Liver (tissue), 9 donors: ENCODE results near the gene TULP4. TPM values are rescaled to one million over a fixed set of nuclear protein-coding genes. Genes with fewer than 3 reads are reported as not detected.

ENCODE experiments used
- DNase-seq: peaks from one replicate; pipeline ENCODE4 v3.0.0-alpha.2; 2017; ENCODE audit warnings: low spot score
- H3K27ac ChIP-seq, 2 donors: one replicate each; pipeline ENCODE4 v1.7.0; 2013; ENCODE audit warnings: inconsistent platforms in 2 of 2, low read length in 2 of 2, control low read depth in 1 of 2, low read depth in 1 of 2, mild to moderate bottlenecking in 1 of 2
- H3K27me3 ChIP-seq, 4 donors: one replicate each; pipeline versions ENCODE4 v1.6.1 to v1.7.0; 2013; ENCODE audit warnings: low read length in 3 of 4, inconsistent platforms in 1 of 4, mild to moderate bottlenecking in 1 of 4, moderate library complexity in 1 of 4; ENCODE audit not compliant: control insufficient read depth in 4 of 4, insufficient read depth in 4 of 4
- H3K36me3 ChIP-seq, 4 donors: one replicate each; pipeline versions ENCODE4 v1.6.1 to v1.7.0; 2013; ENCODE audit warnings: low read length in 3 of 4, mild to moderate bottlenecking in 3 of 4, low read depth in 1 of 4, moderate library complexity in 1 of 4; ENCODE audit not compliant: control insufficient read depth in 4 of 4, insufficient read depth in 3 of 4
- H3K4me1 ChIP-seq, 4 donors: one replicate each; pipeline versions ENCODE4 v1.6.1 to v1.7.0; 2013; ENCODE audit warnings: low read length in 3 of 4, mild to moderate bottlenecking in 3 of 4, moderate library complexity in 1 of 4; ENCODE audit not compliant: control insufficient read depth in 4 of 4, insufficient read depth in 4 of 4
- H3K4me3 ChIP-seq, 3 donors: one replicate each; pipeline versions ENCODE4 v1.6.1 to v1.7.0; 2013; ENCODE audit warnings: low read length in 3 of 3, control low read depth in 1 of 3, low read depth in 1 of 3, mild to moderate bottlenecking in 1 of 3
- H3K9ac ChIP-seq, 2 donors: one replicate each; pipeline ENCODE4 v1.7.0; 2013; ENCODE audit warnings: low read length in 2 of 2, mild to moderate bottlenecking in 2 of 2, moderate library complexity in 2 of 2, control low read depth in 1 of 2, low read depth in 1 of 2
- H3K9me3 ChIP-seq, 4 donors: one replicate each; pipeline versions ENCODE4 v1.6.1 to v1.7.0; 2013; ENCODE audit warnings: low read length in 3 of 4; ENCODE audit not compliant: control insufficient read depth in 4 of 4
- EGR1 ChIP-seq, 2 donors: IDR thresholded peaks; 2 replicates each; pipeline ENCODE4 v1.6.1; 2016 to 2018; ENCODE audit warnings: antibody characterized with exemption in 2 of 2, low read depth in 2 of 2
- FOXA2 ChIP-seq: IDR thresholded peaks from 2 replicates; pipeline ENCODE4 v1.6.1; 2016; ENCODE audit warnings: antibody characterized with exemption
- GABPA ChIP-seq, 2 donors: IDR thresholded peaks in 1 of 2; conservative IDR thresholded peaks in 1 of 2; 2 replicates each; pipeline ENCODE4 v1.6.1; 2016; ENCODE audit warnings: antibody characterized with exemption in 2 of 2, mild to moderate bottlenecking in 1 of 2, moderate library complexity in 1 of 2
- HNF4A ChIP-seq, 2 donors: conservative IDR thresholded peaks; 2 replicates each; pipeline ENCODE4 v1.6.1; 2016; ENCODE audit warnings: antibody characterized with exemption in 2 of 2, mild to moderate bottlenecking in 2 of 2
- HNF4G ChIP-seq: IDR thresholded peaks from 2 replicates; pipeline ENCODE4 v1.6.1; 2016; ENCODE audit warnings: antibody characterized with exemption
- JUND ChIP-seq, 2 donors: IDR thresholded peaks; 2 replicates each; pipeline ENCODE4 v1.6.1; 2016; ENCODE audit warnings: antibody characterized with exemption in 2 of 2
- NR2F2 ChIP-seq: IDR thresholded peaks from 2 replicates; pipeline ENCODE4 v1.6.1; 2016; ENCODE audit warnings: antibody characterized with exemption
- RAD21 ChIP-seq, 2 donors: IDR thresholded peaks; 2 replicates each; pipeline ENCODE4 v1.6.1; 2016; ENCODE audit warnings: antibody characterized with exemption in 2 of 2, mild to moderate bottlenecking in 2 of 2
- RXRA ChIP-seq, 2 donors: IDR thresholded peaks; 2 replicates each; pipeline ENCODE4 v1.6.1; 2017 to 2018; ENCODE audit warnings: antibody characterized with exemption in 2 of 2, mild to moderate bottlenecking in 1 of 2
- SP1 ChIP-seq: IDR thresholded peaks from 2 replicates; pipeline ENCODE4 v1.6.1; 2018; ENCODE audit warnings: antibody characterized with exemption, mild to moderate bottlenecking
- TAF1 ChIP-seq: conservative IDR thresholded peaks from 2 replicates; pipeline ENCODE4 v1.6.1; 2016; ENCODE audit warnings: antibody characterized with exemption, mild to moderate bottlenecking
- YY1 ChIP-seq: IDR thresholded peaks from 2 replicates; pipeline ENCODE4 v1.6.1; 2016; ENCODE audit warnings: antibody characterized with exemption, mild to moderate bottlenecking
- WGBS: extraction: QIAGEN DNeasy Blood & Tissue Kit; methylation state at CpG from one replicate; pipeline ENCODE4 v1.1.7; 2013; 5-methylcytosine and 5-hydroxymethylcytosine counted together
- polyA plus RNA-seq, 2 donors: library from polyadenylated mRNA; stranded (reverse) in 1 of 2; unstranded in 1 of 2; fragments of 200-250 nt in 1 of 2; fragments of >200 nt in 1 of 2; fragmentation: Nextera tagmentation in 1 of 2; extraction: Ambion mirVana in 1 of 2; gene quantifications; one replicate each; pipeline versions ENCODE4 v1.2.1 to v1.2.3, GENCODE V29; 2013 to 2015
- total RNA-seq, 2 donors: library from RNA; depleted of rRNA; stranded (reverse); fragments of >200 nt; gene quantifications; one replicate each; pipeline ENCODE4 v1.2.3, GENCODE V29; 2014
- TF ChIP-seq, protein P1 (sequence below): IDR thresholded peaks from 2 replicates; pipeline ENCODE4 v1.6.1; 2016; ENCODE audit warnings: antibody characterized with exemption, mild to moderate bottlenecking
- TF ChIP-seq, protein P2 (sequence below): IDR thresholded peaks from 2 replicates; pipeline ENCODE4 v1.6.1; 2016; ENCODE audit warnings: antibody characterized with exemption
- TF ChIP-seq, protein P3 (sequence below): fragments of 150-350 bp; IDR thresholded peaks from 2 replicates; pipeline ENCODE4 v1.5.1; 2017; ENCODE audit warnings: improper control_type of control experiment, low read depth, low read length; ENCODE audit not compliant: missing input control
- TF ChIP-seq, protein P4 (sequence below): IDR thresholded peaks from 2 replicates; pipeline ENCODE4 v1.6.1; 2016; ENCODE audit warnings: antibody characterized with exemption
- donor health status: healthy.
- donor health status: healthy.
- donor health status: healthy.
- donor health status: healthy.
- donor health status: healthy.

TULP4 gene
- total and polyA plus RNA-seq, 4 donors, result 2.2 to 53.3 (median 18.0) TPM

DNA sequence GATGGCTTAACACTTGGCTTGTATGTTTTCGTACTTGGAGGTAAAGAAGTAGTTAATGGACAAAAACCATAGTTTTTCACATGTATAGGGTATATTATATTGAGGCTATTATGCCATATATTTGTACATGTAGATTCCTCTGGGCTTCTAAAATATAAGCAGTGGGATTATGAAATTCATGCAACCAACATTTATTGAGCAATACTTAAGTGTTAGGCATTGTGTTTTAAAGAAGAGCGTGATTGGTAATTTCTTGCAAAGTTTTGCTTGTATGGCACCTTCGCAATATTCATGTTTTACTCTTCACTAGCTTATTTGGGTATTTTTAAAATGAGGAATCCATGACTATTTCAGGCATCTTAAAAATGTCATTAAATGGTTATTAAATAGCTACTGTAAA lies 2.5 kb downstream of the TULP4 start:
- TF ChIP-seq, protein P1, sequence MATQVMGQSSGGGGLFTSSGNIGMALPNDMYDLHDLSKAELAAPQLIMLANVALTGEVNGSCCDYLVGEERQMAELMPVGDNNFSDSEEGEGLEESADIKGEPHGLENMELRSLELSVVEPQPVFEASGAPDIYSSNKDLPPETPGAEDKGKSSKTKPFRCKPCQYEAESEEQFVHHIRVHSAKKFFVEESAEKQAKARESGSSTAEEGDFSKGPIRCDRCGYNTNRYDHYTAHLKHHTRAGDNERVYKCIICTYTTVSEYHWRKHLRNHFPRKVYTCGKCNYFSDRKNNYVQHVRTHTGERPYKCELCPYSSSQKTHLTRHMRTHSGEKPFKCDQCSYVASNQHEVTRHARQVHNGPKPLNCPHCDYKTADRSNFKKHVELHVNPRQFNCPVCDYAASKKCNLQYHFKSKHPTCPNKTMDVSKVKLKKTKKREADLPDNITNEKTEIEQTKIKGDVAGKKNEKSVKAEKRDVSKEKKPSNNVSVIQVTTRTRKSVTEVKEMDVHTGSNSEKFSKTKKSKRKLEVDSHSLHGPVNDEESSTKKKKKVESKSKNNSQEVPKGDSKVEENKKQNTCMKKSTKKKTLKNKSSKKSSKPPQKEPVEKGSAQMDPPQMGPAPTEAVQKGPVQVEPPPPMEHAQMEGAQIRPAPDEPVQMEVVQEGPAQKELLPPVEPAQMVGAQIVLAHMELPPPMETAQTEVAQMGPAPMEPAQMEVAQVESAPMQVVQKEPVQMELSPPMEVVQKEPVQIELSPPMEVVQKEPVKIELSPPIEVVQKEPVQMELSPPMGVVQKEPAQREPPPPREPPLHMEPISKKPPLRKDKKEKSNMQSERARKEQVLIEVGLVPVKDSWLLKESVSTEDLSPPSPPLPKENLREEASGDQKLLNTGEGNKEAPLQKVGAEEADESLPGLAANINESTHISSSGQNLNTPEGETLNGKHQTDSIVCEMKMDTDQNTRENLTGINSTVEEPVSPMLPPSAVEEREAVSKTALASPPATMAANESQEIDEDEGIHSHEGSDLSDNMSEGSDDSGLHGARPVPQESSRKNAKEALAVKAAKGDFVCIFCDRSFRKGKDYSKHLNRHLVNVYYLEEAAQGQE, result no peak
- TF ChIP-seq JUND (IDR thresholded peaks at IDR 0.05) (no peak), GABPA (IDR thresholded peaks at IDR 0.05 in 1 of 2, conservative IDR thresholded peaks at IDR 0.05 in 1 of 2) (no peak), RAD21 (IDR thresholded peaks at IDR 0.05) (no peak), HNF4A (conservative IDR thresholded peaks at IDR 0.05) (no peak), HNF4G (no peak), NR2F2 (no peak), RXRA (IDR thresholded peaks at IDR 0.05) (no peak), FOXA2 (no peak), TAF1 (no peak)
- TF ChIP-seq, protein P2, sequence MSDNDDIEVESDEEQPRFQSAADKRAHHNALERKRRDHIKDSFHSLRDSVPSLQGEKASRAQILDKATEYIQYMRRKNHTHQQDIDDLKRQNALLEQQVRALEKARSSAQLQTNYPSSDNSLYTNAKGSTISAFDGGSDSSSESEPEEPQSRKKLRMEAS, result no peak
- TF ChIP-seq, protein P3, sequence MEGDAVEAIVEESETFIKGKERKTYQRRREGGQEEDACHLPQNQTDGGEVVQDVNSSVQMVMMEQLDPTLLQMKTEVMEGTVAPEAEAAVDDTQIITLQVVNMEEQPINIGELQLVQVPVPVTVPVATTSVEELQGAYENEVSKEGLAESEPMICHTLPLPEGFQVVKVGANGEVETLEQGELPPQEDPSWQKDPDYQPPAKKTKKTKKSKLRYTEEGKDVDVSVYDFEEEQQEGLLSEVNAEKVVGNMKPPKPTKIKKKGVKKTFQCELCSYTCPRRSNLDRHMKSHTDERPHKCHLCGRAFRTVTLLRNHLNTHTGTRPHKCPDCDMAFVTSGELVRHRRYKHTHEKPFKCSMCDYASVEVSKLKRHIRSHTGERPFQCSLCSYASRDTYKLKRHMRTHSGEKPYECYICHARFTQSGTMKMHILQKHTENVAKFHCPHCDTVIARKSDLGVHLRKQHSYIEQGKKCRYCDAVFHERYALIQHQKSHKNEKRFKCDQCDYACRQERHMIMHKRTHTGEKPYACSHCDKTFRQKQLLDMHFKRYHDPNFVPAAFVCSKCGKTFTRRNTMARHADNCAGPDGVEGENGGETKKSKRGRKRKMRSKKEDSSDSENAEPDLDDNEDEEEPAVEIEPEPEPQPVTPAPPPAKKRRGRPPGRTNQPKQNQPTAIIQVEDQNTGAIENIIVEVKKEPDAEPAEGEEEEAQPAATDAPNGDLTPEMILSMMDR, result no peak
- no peak overlapping the region for H3K9ac ChIP-seq
- no peak for DNase-seq
- no peaks in the 10 kb centered on the region for H3K4me1 ChIP-seq
- no peaks in the 10 kb centered on the region for H3K27me3 ChIP-seq
- H3K4me3 ChIP-seq, result no peak overlapping the region
- no peak overlapping the region for H3K27ac ChIP-seq
- 92% methylated on average over 3 of the region's 3 CpGs for WGBS
- peaks cover 0 to 5% (median 1%) of the 10 kb centered on the region in 4 donors for H3K36me3 ChIP-seq
- peaks cover 0 to 1% (median 0%) of the 10 kb centered on the region in 4 donors for H3K9me3 ChIP-seq

DNA sequence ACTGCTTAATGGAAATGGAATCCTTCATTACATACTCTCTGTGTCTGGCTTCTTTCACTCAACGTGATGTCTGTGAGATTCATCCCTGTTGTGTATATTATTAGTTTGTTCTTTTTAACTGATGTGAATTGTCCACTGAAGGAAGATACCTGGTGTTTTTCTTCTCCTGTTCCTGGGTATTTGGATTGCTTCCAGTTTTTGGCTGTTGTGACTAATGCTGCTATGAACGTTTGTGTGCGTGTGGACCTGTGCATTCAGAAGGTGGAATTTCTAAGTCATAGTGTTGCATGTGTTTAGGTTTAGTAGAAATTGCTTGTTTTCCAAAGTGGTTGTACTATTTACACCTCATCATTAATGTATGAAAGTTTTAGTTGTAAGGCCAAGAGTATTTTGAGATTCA lies 3.8 kb downstream of the TULP4 start:
- H3K27me3 ChIP-seq, result no peaks in the 10 kb centered on the region
- H3K36me3 ChIP-seq, result peaks cover 0 to 5% (median 1%) of the 10 kb centered on the region in 4 donors
- H3K4me1 ChIP-seq, result no peaks in the 10 kb centered on the region
- H3K27ac ChIP-seq, result no peak overlapping the region
- H3K9me3 ChIP-seq, result peaks cover 0 to 1% (median 0%) of the 10 kb centered on the region in 4 donors
- no peak overlapping the region for H3K9ac ChIP-seq
- DNase-seq, result no peak
- WGBS, result 84% methylated on average over 3 of the region's 3 CpGs
- TF ChIP-seq SP1, result no peak
- no peak for TF ChIP-seq YY1
- no peak for TF ChIP-seq TAF1
- TF ChIP-seq EGR1 (IDR thresholded peaks at IDR 0.05; ENCODE audit: low read depth in 2 of 2), result no peak
- no peak for TF ChIP-seq NR2F2
- TF ChIP-seq, protein P4, sequence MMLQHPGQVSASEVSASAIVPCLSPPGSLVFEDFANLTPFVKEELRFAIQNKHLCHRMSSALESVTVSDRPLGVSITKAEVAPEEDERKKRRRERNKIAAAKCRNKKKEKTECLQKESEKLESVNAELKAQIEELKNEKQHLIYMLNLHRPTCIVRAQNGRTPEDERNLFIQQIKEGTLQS, result no peak
- no peak for TF ChIP-seq FOXA2
- TF ChIP-seq RAD21 (IDR thresholded peaks at IDR 0.05), result no peak
- no peak for TF ChIP-seq HNF4G
- H3K4me3 ChIP-seq, result no peak overlapping the region
